ENCODE measurements around the gene ANK3. TPM values are rescaled to one million over a fixed set of nuclear protein-coding genes. Genes with fewer than 3 reads are reported as not detected.

ANK3 gene
- total and polyA plus RNA-seq, 2 donors = 10.9 to 86.9 TPM

- no peak for DNase-seq (ENCODE audit: extremely low spot score)
- 44% methylated on average over 1 of the region's 1 CpG for WGBS
- Histone ChIP-seq H3K27ac (ENCODE audit: low read depth) (no peak overlapping the region), H3K36me3 (ENCODE audit: insufficient read depth) (no peaks in the 10 kb centered on the region), H3K4me1 (ENCODE audit: insufficient read depth) (no peaks in the 10 kb centered on the region), H3K4me3 (ENCODE audit: low read depth, low read length) (no peak overlapping the region)
These were observed 207.0 kb downstream of the ANK3 start for GRCh38 chr10:60182691-60183090.

GRCh38 chr10:60176925-60177324, 212.8 kb downstream of the ANK3 start:
- H3K4me1 ChIP-seq (ENCODE audit: insufficient read depth) = no peaks in the 10 kb centered on the region
- 96% methylated on average over 3 of the region's 3 CpGs for WGBS
- DNase-seq (ENCODE audit: extremely low spot score) = no peak
- H3K4me3 ChIP-seq (ENCODE audit: low read depth, low read length) = no peak overlapping the region
- H3K27ac ChIP-seq (ENCODE audit: low read depth) = no peak overlapping the region
- H3K36me3 ChIP-seq (ENCODE audit: insufficient read depth) = no peaks in the 10 kb centered on the region

- no peaks in the 10 kb centered on the region for H3K36me3 ChIP-seq (ENCODE audit: insufficient read depth)
These were observed 214.2 kb downstream of the ANK3 start for GRCh38 chr10:60175441-60175971.

GRCh38 chr10:60172363-60172990, 217.2 kb downstream of the ANK3 start:
- no peak for DNase-seq (ENCODE audit: extremely low spot score)
- Histone ChIP-seq H3K36me3 (ENCODE audit: insufficient read depth) (no peaks in the 10 kb centered on the region), H3K27ac (ENCODE audit: low read depth) (no peak overlapping the region), H3K4me3 (ENCODE audit: low read depth, low read length) (no peak overlapping the region), H3K4me1 (ENCODE audit: insufficient read depth) (no peaks in the 10 kb centered on the region)
- WGBS = 88% methylated on average over 9 of the region's 9 CpGs

More at GRCh38 chr10:60175441-60175971, 214.2 kb downstream of the ANK3 start:
- Histone ChIP-seq H3K4me3 (ENCODE audit: low read depth, low read length) (no peak overlapping the region), H3K27ac (ENCODE audit: low read depth) (no peak overlapping the region), H3K4me1 (ENCODE audit: insufficient read depth) (no peaks in the 10 kb centered on the region)
- WGBS = 26% methylated on average over 4 of the region's 4 CpGs
- DNase-seq (ENCODE audit: extremely low spot score) = no peak

DNA sequence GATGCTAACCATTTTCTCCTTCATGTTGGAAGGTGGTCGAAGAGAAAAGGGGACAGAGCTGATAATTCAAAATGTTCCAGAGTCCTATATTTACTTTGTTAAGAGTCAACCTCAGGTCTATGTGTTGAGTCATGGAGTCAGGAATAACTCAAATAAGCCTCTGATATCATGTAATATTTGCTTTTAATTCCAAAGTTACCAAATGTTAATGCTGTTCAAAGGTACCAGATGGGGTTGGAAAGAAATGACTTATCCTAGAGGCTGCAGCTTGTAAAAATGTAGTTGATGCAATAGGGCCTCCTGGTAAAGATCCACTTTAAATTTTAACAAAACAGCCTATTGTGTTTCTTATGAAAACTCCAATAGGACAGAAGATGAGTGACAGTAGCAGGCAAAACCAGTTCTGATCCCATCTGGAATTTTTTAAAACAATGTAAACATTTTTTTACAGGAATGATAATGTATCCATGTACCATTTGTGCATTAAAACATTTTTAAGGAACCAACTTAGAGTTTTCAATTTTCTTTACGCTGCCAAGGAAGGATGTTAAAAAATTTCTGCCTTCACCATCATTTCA, 218.2 kb downstream of the ANK3 start:
- H3K4me3 ChIP-seq (ENCODE audit: low read depth, low read length) = no peak overlapping the region
- WGBS = 94% methylated on average over 2 of the region's 2 CpGs
- no peak overlapping the region for H3K27ac ChIP-seq (ENCODE audit: low read depth)
- no peak for DNase-seq (ENCODE audit: extremely low spot score)
- no peaks in the 10 kb centered on the region for H3K36me3 ChIP-seq (ENCODE audit: insufficient read depth)
- H3K4me1 ChIP-seq (ENCODE audit: insufficient read depth) = no peaks in the 10 kb centered on the region

- no peak overlapping the region for H3K27ac ChIP-seq (ENCODE audit: low read depth)
These were observed 219.4 kb downstream of the ANK3 start for GRCh38 chr10:60170250-60170649.

GRCh38 chr10:60169111-60169510, 220.6 kb downstream of the ANK3 start:
- Histone ChIP-seq H3K36me3 (ENCODE audit: insufficient read depth) (no peaks in the 10 kb centered on the region), H3K27ac (ENCODE audit: low read depth) (no peak overlapping the region), H3K4me3 (ENCODE audit: low read depth, low read length) (no peak overlapping the region), H3K4me1 (ENCODE audit: insufficient read depth) (no peaks in the 10 kb centered on the region)
- no peak for DNase-seq (ENCODE audit: extremely low spot score)
- WGBS = 95% methylated on average over 2 of the region's 2 CpGs

More at GRCh38 chr10:60170250-60170649, 219.4 kb downstream of the ANK3 start:
- Histone ChIP-seq H3K4me3 (ENCODE audit: low read depth, low read length) (no peak overlapping the region), H3K4me1 (ENCODE audit: insufficient read depth) (no peaks in the 10 kb centered on the region), H3K36me3 (ENCODE audit: insufficient read depth) (no peaks in the 10 kb centered on the region)
- 75% methylated on average over 3 of the region's 3 CpGs for WGBS
- no peak for DNase-seq (ENCODE audit: extremely low spot score)

- Histone ChIP-seq H3K4me3 (ENCODE audit: low read depth, low read length) (no peak overlapping the region), H3K27ac (ENCODE audit: low read depth) (no peak overlapping the region), H3K36me3 (ENCODE audit: insufficient read depth) (no peaks in the 10 kb centered on the region), H3K4me1 (ENCODE audit: insufficient read depth) (no peaks in the 10 kb centered on the region)
- 43% methylated on average over 4 of the region's 4 CpGs for WGBS
- DNase-seq (ENCODE audit: extremely low spot score) = no peak
These were observed 222.6 kb downstream of the ANK3 start for GRCh38 chr10:60167050-60167449.

- Histone ChIP-seq H3K4me1 (ENCODE audit: insufficient read depth) (no peaks in the 10 kb centered on the region), H3K4me3 (ENCODE audit: low read depth, low read length) (no peak overlapping the region), H3K27ac (ENCODE audit: low read depth) (no peak overlapping the region), H3K36me3 (ENCODE audit: insufficient read depth) (no peaks in the 10 kb centered on the region)
- DNase-seq (ENCODE audit: extremely low spot score) = no peak
These were observed 225.9 kb downstream of the ANK3 start for GRCh38 chr10:60163786-60164185.

- H3K4me1 ChIP-seq (ENCODE audit: insufficient read depth) = no peaks in the 10 kb centered on the region
- H3K4me3 ChIP-seq (ENCODE audit: low read depth, low read length) = no peak overlapping the region
- H3K36me3 ChIP-seq (ENCODE audit: insufficient read depth) = no peaks in the 10 kb centered on the region
- WGBS = 77% methylated on average over 1 of the region's 1 CpG
- no peak for DNase-seq (ENCODE audit: extremely low spot score)
- no peak overlapping the region for H3K27ac ChIP-seq (ENCODE audit: low read depth)
These were observed 227.0 kb downstream of the ANK3 start for GRCh38 chr10:60162631-60163030.

- Histone ChIP-seq H3K4me3 (ENCODE audit: low read depth, low read length) (no peak overlapping the region), H3K4me1 (ENCODE audit: insufficient read depth) (no peaks in the 10 kb centered on the region), H3K27ac (ENCODE audit: low read depth) (no peak overlapping the region), H3K36me3 (ENCODE audit: insufficient read depth) (no peaks in the 10 kb centered on the region)
- 94% methylated on average over 6 of the region's 6 CpGs for WGBS
- DNase-seq (ENCODE audit: extremely low spot score) = no peak
These were observed 233.6 kb downstream of the ANK3 start for GRCh38 chr10:60155943-60156683.

DNA sequence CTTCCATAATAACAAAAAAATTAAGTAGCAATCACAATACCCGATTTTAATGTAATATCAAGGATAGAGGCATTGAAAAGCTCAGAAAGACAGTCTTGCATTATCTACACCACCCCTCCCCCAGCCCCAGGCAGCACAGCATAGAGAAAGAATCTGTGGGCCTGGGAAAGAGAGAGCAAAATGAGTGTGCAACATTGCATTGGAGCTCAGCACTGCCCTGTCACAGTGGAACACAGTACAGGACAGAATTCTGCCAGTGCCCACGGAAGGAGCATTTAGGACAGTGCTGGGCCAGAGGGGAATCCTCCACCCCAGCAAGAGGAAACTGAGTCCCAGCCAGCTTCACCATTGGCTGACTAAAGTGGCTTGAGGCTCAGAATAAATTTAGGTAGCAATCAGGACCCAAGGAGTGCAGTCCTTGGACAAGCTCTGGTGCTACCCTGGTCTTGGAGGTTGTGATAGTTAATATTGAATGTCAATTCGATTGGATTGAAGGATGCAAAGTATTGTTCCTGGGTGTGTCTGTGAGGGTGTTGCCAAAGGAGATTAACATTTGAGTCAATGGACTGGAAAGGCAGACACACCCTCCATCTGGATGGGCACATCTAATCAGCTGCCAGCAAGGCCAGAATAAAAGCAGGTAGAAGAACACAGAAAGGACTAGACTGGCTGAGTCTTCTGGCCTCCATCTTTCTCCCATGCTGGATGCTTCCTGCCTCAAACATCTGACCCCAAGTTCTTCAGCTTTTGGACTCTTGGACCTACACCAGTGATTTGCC, 234.4 kb downstream of the ANK3 start:
- no peak overlapping the region for H3K27ac ChIP-seq (ENCODE audit: low read depth)
- no peaks in the 10 kb centered on the region for H3K4me1 ChIP-seq (ENCODE audit: insufficient read depth)
- 76% methylated on average over 3 of the region's 3 CpGs for WGBS
- DNase-seq (ENCODE audit: extremely low spot score) = no peak
- H3K36me3 ChIP-seq (ENCODE audit: insufficient read depth) = no peaks in the 10 kb centered on the region
- H3K4me3 ChIP-seq (ENCODE audit: low read depth, low read length) = no peak overlapping the region

GRCh38 chr10:60149003-60149402, 240.7 kb downstream of the ANK3 start:
- DNase-seq (ENCODE audit: extremely low spot score) = no peak
- Histone ChIP-seq H3K4me1 (ENCODE audit: insufficient read depth) (no peaks in the 10 kb centered on the region), H3K36me3 (ENCODE audit: insufficient read depth) (no peaks in the 10 kb centered on the region), H3K27ac (ENCODE audit: low read depth) (no peak overlapping the region), H3K4me3 (ENCODE audit: low read depth, low read length) (no peak overlapping the region)
- WGBS = 86% methylated on average over 2 of the region's 2 CpGs
